Trophoblast cell (in vitro differentiated cells and primary cell): Measurements from ENCODE around the gene SEMA6A.

ENCODE experiments used
- DNase-seq, 2 donors: peaks; one replicate each; pipeline ENCODE4 v3.0.0-alpha.2; 2016
- H2AFZ ChIP-seq: 2 replicates; pipeline ENCODE4 v1.6.1; 2013; ENCODE audit warnings: low read length, moderate library complexity, mild to moderate bottlenecking; ENCODE audit not compliant: insufficient read depth, poor library complexity
- H2AK5ac ChIP-seq: 2 replicates; pipeline ENCODE4 v1.6.1; 2013; ENCODE audit warnings: mild to moderate bottlenecking, low read length
- H2BK120ac ChIP-seq: 2 replicates; pipeline ENCODE4 v1.6.1; 2013; ENCODE audit warnings: low read length, mild to moderate bottlenecking, moderate library complexity; ENCODE audit not compliant: insufficient read depth, poor library complexity
- H2BK12ac ChIP-seq: 2 replicates; pipeline ENCODE4 v1.6.1; 2013; ENCODE audit warnings: mild to moderate bottlenecking, low read length, moderate library complexity
- H2BK5ac ChIP-seq: 2 replicates; pipeline ENCODE4 v1.6.1; 2013; ENCODE audit warnings: low read length, low read depth, moderate library complexity, mild to moderate bottlenecking; ENCODE audit not compliant: poor library complexity
- H3K14ac ChIP-seq: 2 replicates; pipeline ENCODE4 v1.6.1; 2013; ENCODE audit warnings: mild to moderate bottlenecking, low read length
- H3K18ac ChIP-seq: 2 replicates; pipeline ENCODE4 v1.6.1; 2013; ENCODE audit warnings: mild to moderate bottlenecking, low read length
- H3K23ac ChIP-seq: 2 replicates; pipeline ENCODE4 v1.6.1; 2013; ENCODE audit warnings: low read length
- H3K27ac ChIP-seq: 2 replicates; pipeline ENCODE4 v1.5.1; 2013; ENCODE audit warnings: low read depth, mild to moderate bottlenecking, inconsistent platforms, low read length, moderate library complexity
- H3K27me3 ChIP-seq: 2 replicates; pipeline ENCODE4 v1.6.1; 2013; ENCODE audit warnings: inconsistent platforms, mild to moderate bottlenecking, low read length, moderate library complexity; ENCODE audit not compliant: insufficient read depth
- H3K36me3 ChIP-seq, 2 experiments: 1 replicate in 1 of 2; 2 replicates in 1 of 2; pipeline ENCODE4 v1.6.1; 2013; ENCODE audit warnings: low read length in 2 of 2, mild to moderate bottlenecking in 2 of 2, moderate library complexity in 1 of 2; ENCODE audit not compliant: insufficient read depth in 2 of 2, control insufficient read depth in 1 of 2
- H3K4ac ChIP-seq: 2 replicates; pipeline ENCODE4 v1.6.1; 2013; ENCODE audit warnings: low read depth, mild to moderate bottlenecking, low read length, moderate library complexity
- H3K4me1 ChIP-seq, 2 experiments: 1 replicate in 1 of 2; 2 replicates in 1 of 2; pipeline ENCODE4 v1.6.1; 2013; ENCODE audit warnings: low read length in 2 of 2, mild to moderate bottlenecking in 2 of 2, moderate library complexity in 1 of 2; ENCODE audit not compliant: insufficient read depth in 2 of 2, control insufficient read depth in 1 of 2
- H3K4me2 ChIP-seq: 2 replicates; pipeline ENCODE4 v1.6.1; 2013; ENCODE audit warnings: inconsistent platforms, mild to moderate bottlenecking, low read length, moderate library complexity
- H3K4me3 ChIP-seq: 2 replicates; pipeline ENCODE4 v1.5.1; 2013; ENCODE audit warnings: mild to moderate bottlenecking, low read depth, low read length, inconsistent platforms
- H3K79me1 ChIP-seq: one replicate; pipeline ENCODE4 v1.6.1; 2013; ENCODE audit warnings: low read length
- H3K79me2 ChIP-seq: 2 replicates; pipeline ENCODE4 v1.6.1; 2013; ENCODE audit warnings: low read length, mild to moderate bottlenecking; ENCODE audit not compliant: control insufficient read depth, insufficient read depth, poor library complexity
- H3K9ac ChIP-seq: 2 replicates; pipeline ENCODE4 v1.6.1; 2013; ENCODE audit warnings: mild to moderate bottlenecking, low read length
- H3K9me3 ChIP-seq: 2 replicates; pipeline ENCODE4 v1.6.1; 2013; ENCODE audit warnings: low read depth, mild to moderate bottlenecking, control low read depth, inconsistent platforms, low read length; ENCODE audit not compliant: insufficient read depth
- H4K12ac ChIP-seq: 2 replicates; pipeline ENCODE4 v1.6.1; 2013; ENCODE audit warnings: low read depth, mild to moderate bottlenecking, low read length, moderate library complexity
- H4K8ac ChIP-seq: 2 replicates; pipeline ENCODE4 v1.6.1; 2013; ENCODE audit warnings: low read depth, mild to moderate bottlenecking, low read length, moderate library complexity
- H4K91ac ChIP-seq: one replicate; pipeline ENCODE4 v1.6.1; 2013; ENCODE audit warnings: low read depth, mild to moderate bottlenecking, low read length, moderate library complexity
- whole genome bisulfite sequencing: extraction: QIAGEN DNeasy Blood & Tissue Kit; methylation state at CpG from one replicate; pipeline ENCODE4 v1.1.7; 2013; ENCODE audit warnings: missing lambda C conversion rate; ENCODE audit not compliant: insufficient read length, insufficient coverage; ENCODE audit errors: extremely low coverage; 5-methylcytosine and 5-hydroxymethylcytosine counted together

The SEMA6A gene

DNA sequence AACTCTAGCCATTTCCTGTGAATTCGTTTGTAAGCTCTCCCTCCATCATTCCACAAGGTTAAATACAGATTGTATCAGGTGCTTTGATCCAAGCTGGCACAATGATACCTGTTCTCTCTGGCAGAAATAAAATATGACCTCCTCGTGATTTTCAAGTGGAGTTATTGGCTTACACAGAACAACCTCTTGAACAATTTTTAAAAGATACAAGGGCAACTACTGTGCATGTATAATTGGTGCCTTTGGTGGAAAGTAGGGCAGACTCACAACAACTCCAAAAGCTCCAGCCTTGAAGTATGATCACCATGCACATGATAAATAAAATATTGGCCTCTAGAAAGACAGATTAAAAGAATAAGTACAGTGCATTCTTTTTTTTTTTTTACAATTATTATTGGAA lies 106.0 kb downstream of the SEMA6A start:
- no peak overlapping the region for H2AFZ ChIP-seq
- H3K36me3 ChIP-seq = peaks cover 13 to 47% of the 10 kb centered on the region in 2 experiments
- H3K4me3 ChIP-seq = no peak overlapping the region
- H3K79me2 ChIP-seq = no peaks in the 10 kb centered on the region
- no peaks in the 10 kb centered on the region for H3K79me1 ChIP-seq
- H2BK5ac ChIP-seq = no peak overlapping the region
- no peak overlapping the region for H3K14ac ChIP-seq
- H3K4me2 ChIP-seq = no peak overlapping the region
- H3K27me3 ChIP-seq = no peaks in the 10 kb centered on the region
- H4K91ac ChIP-seq = no peak overlapping the region
- H3K4ac ChIP-seq = no peak overlapping the region
- no peak overlapping the region for H4K8ac ChIP-seq
- no peak overlapping the region for H2BK120ac ChIP-seq
- H3K18ac ChIP-seq = no peak overlapping the region
- no peak overlapping the region for H2BK12ac ChIP-seq
- no peak overlapping the region for H3K27ac ChIP-seq
- H3K9me3 ChIP-seq = no peaks in the 10 kb centered on the region
- H3K4me1 ChIP-seq = no peaks in the 10 kb centered on the region
- H3K9ac ChIP-seq = no peak overlapping the region
- H2AK5ac ChIP-seq = no peak overlapping the region
- WGBS = no CpG with 5 or more reads among the region's 2 CpGs
- no peak for DNase-seq
- no peak overlapping the region for H4K12ac ChIP-seq
- no peak overlapping the region for H3K23ac ChIP-seq

DNA sequence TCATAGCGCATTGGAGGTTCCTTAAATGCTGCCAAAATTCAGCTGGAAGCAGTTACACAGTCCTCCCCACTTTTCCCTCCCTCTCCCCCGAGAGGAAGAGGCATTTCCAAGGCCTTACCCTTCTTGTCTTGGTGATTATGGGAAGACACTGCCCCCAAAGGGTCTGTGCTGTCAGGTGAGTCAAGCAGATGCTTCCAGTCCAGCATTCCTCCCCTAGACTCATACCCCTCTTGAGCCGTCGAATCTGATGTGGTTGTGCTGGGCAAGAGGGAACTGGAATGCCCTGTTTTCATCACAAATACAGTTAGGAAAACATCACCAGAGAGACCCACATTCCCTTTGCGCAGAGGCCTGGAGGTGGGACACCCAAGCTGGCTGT lies 107.2 kb downstream of the SEMA6A start:
- Histone ChIP-seq H2BK120ac (no peak overlapping the region), H3K4me1 (no peaks in the 10 kb centered on the region), H3K4me3 (no peak overlapping the region), H3K18ac (no peak overlapping the region), H3K36me3 (peaks cover 13 to 40% of the 10 kb centered on the region in 2 experiments), H3K4me2 (no peak overlapping the region), H3K27ac (no peak overlapping the region), H3K14ac (no peak overlapping the region), H3K9me3 (no peaks in the 10 kb centered on the region), H2BK5ac (no peak overlapping the region), H4K8ac (no peak overlapping the region), H3K79me2 (no peaks in the 10 kb centered on the region), H2AK5ac (no peak overlapping the region), H3K23ac (no peak overlapping the region), H3K79me1 (no peaks in the 10 kb centered on the region), H3K9ac (no peak overlapping the region), H3K4ac (no peak overlapping the region), H2AFZ (no peak overlapping the region), H4K91ac (no peak overlapping the region), H4K12ac (no peak overlapping the region), H2BK12ac (no peak overlapping the region), H3K27me3 (no peaks in the 10 kb centered on the region)
- DNase-seq = no peak
- no CpG with 5 or more reads among the region's 5 CpGs for WGBS

DNA sequence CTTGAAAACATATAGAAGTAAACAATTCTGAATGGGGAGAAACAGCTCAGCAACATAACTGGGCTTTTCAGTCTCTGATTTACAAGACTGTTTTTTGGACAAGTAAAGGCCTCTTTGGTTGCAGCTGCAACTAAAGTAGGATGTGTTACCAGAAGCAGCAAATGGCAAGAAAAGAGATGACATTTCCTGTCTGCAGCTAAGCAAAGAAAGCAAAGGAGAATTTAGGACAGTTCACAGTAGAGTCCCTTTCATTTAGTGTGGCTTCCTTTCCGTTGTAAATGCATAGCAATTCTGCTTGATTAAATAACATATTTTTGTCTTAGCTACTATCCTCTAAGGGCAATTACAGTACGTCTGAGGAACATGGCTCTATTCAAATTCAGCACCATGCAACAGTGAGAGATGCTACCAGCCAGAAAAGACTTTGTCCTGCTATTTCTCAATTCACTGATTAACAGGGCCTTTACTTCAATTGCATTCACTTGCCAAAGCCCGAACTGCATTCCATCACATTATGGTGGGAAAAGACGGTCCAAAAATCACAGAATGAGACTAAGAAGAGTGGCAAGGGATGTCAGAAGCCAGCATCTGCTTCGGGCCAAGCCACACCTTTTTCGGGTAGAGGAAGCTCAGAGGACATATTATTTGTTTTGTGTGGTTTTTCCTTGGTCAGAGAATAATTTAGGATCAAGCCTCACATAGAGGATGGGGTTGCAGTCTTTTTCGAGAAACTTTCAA lies 107.7 kb downstream of the SEMA6A start:
- no peaks in the 10 kb centered on the region for H3K27me3 ChIP-seq
- H3K4me3 ChIP-seq = no peak overlapping the region
- H4K12ac ChIP-seq = no peak overlapping the region
- no peak overlapping the region for H3K4me2 ChIP-seq
- H3K27ac ChIP-seq = no peak overlapping the region
- WGBS = no CpG with 5 or more reads among the region's 7 CpGs
- H2AK5ac ChIP-seq = no peak overlapping the region
- DNase-seq = no peak
- H3K79me1 ChIP-seq = no peaks in the 10 kb centered on the region
- H3K9ac ChIP-seq = no peak overlapping the region
- H4K91ac ChIP-seq = no peak overlapping the region
- H2AFZ ChIP-seq = no peak overlapping the region
- H4K8ac ChIP-seq = no peak overlapping the region
- H3K36me3 ChIP-seq = peaks cover 13 to 42% of the 10 kb centered on the region in 2 experiments
- H3K14ac ChIP-seq = no peak overlapping the region
- no peak overlapping the region for H3K4ac ChIP-seq
- no peak overlapping the region for H2BK5ac ChIP-seq
- H2BK12ac ChIP-seq = no peak overlapping the region
- no peaks in the 10 kb centered on the region for H3K9me3 ChIP-seq
- H3K23ac ChIP-seq = no peak overlapping the region
- H3K18ac ChIP-seq = no peak overlapping the region
- H2BK120ac ChIP-seq = no peak overlapping the region
- peaks cover 0 to 2% of the 10 kb centered on the region in 2 experiments for H3K4me1 ChIP-seq
- no peaks in the 10 kb centered on the region for H3K79me2 ChIP-seq

DNA sequence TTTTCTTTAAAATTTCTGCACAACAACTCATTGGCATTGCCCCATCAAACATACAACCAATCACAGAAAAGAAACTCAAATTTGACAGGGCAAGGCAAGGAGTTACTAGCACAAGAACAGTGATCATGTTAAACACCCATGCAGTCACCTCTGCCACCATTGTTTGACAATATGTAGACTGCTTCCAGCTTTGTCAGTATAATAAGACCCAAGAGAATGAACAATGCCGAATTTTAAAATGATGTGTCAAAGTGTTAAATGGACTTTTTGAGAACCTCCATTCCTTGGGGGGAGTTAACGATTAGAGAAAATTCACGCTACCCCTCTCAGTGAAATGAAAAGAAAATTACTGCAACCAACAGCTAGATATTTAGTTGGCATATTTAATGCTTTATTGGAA lies 109.2 kb downstream of the SEMA6A start:
- no peak overlapping the region for H2BK12ac ChIP-seq
- no peaks in the 10 kb centered on the region for H3K27me3 ChIP-seq
- H3K18ac ChIP-seq = no peak overlapping the region
- no peak overlapping the region for H2AFZ ChIP-seq
- H3K9me3 ChIP-seq = no peaks in the 10 kb centered on the region
- H3K4me2 ChIP-seq = no peak overlapping the region
- H3K36me3 ChIP-seq = peaks cover 13 to 39% of the 10 kb centered on the region in 2 experiments
- no peak overlapping the region for H3K23ac ChIP-seq
- no peak overlapping the region for H4K91ac ChIP-seq
- H3K9ac ChIP-seq = no peak overlapping the region
- H4K8ac ChIP-seq = no peak overlapping the region
- WGBS = no CpG with 5 or more reads among the region's 3 CpGs
- no peak for DNase-seq
- no peak overlapping the region for H3K27ac ChIP-seq
- H2AK5ac ChIP-seq = no peak overlapping the region
- H3K79me1 ChIP-seq = no peaks in the 10 kb centered on the region
- H2BK5ac ChIP-seq = no peak overlapping the region
- no peak overlapping the region for H3K14ac ChIP-seq
- H3K79me2 ChIP-seq = no peaks in the 10 kb centered on the region
- peaks cover 0 to 2% of the 10 kb centered on the region in 2 experiments for H3K4me1 ChIP-seq
- H4K12ac ChIP-seq = no peak overlapping the region
- no peak overlapping the region for H2BK120ac ChIP-seq
- H3K4me3 ChIP-seq = no peak overlapping the region
- no peak overlapping the region for H3K4ac ChIP-seq
